Stimulated activated CD8-positive, alpha-beta memory T cell treated with anti-CD3 and anti-CD28 coated beads, Interleukin-7, amount 100 ng/mL, for 1 hour (primary cell): ENCODE results near the gene TRIO.
"Not testable (repeated sequence)": the region's sequence is repeated elsewhere in the genome, so short reads cannot be mapped to it uniquely, and the experiment has no call there.

Source experiments
- DNase-seq, 2 donors: peaks; one replicate each; pipeline ENCODE4 v3.0.0-alpha.2; 2020; ENCODE audit warnings: low read depth in 2 of 2

The TRIO gene

GRCh38 chr5:14547666-14548065 lies 404.5 kb downstream of the TRIO start:
- DNase-seq = no peak

GRCh38 chr5:14551211-14551610 lies 408.1 kb downstream of the TRIO start:
- DNase-seq = no peak

GRCh38 chr5:14552017-14552416 lies 408.9 kb downstream of the TRIO start:
- DNase-seq = no peak

- not testable (repeated sequence) for DNase-seq
Observed at GRCh38 chr5:14554288-14554687, 411.1 kb downstream of the TRIO start.

GRCh38 chr5:14556015-14556414 lies 412.9 kb downstream of the TRIO start:
- DNase-seq = no peak

- no peak for DNase-seq
Observed at GRCh38 chr5:14557203-14557770, 414.1 kb downstream of the TRIO start.

GRCh38 chr5:14557791-14558415 lies 414.8 kb downstream of the TRIO start:
- no peak for DNase-seq
